Psoas muscle (tissue), 8 donors: ENCODE measurements around the gene THADA. TPM values are rescaled to one million over a fixed set of nuclear protein-coding genes. Genes with fewer than 3 reads are reported as not detected.
"Not testable (repeated sequence)": the region's sequence is repeated elsewhere in the genome, so short reads cannot be mapped to it uniquely, and the experiment has no call there.

Experiments used
- ATAC-seq, 4 donors: fragments of 200-7000 bp; cut with Tn5 transposase; one replicate each; pipeline ENCODE4 v1.9.1; 2020; ENCODE audit warnings: moderate library complexity in 3 of 4, mild to moderate bottlenecking in 2 of 4
- DNase-seq, 2 donors: peaks; one replicate each; pipeline ENCODE4 v3.0.0-alpha.2; 2020
- H3K27ac ChIP-seq: fragments of 200-600 bp; one replicate; pipeline ENCODE4 v1.8.0; 2022
- H3K27me3 ChIP-seq, 3 donors: fragments of 200-600 bp in 1 of 3; one replicate each; pipeline versions ENCODE4 v1.6.1 to v1.8.0; 2013 to 2022; ENCODE audit warnings: low read length in 2 of 3, mild to moderate bottlenecking in 2 of 3, moderate library complexity in 1 of 3; ENCODE audit not compliant: insufficient read depth in 3 of 3
- H3K36me3 ChIP-seq, 2 donors: fragments of 200-600 bp in 1 of 2; one replicate each; pipeline versions ENCODE4 v1.6.1 to v1.8.0; 2013 to 2022; ENCODE audit warnings: low read depth in 1 of 2, mild to moderate bottlenecking in 1 of 2, moderate library complexity in 1 of 2; ENCODE audit not compliant: insufficient read depth in 1 of 2
- H3K4me1 ChIP-seq: fragments of 200-600 bp; one replicate; pipeline ENCODE4 v1.8.0; 2022
- H3K4me3 ChIP-seq: fragments of 200-600 bp; one replicate; pipeline ENCODE4 v1.8.0; 2022; ENCODE audit warnings: mild to moderate bottlenecking
- H3K9me3 ChIP-seq: fragments of 200-600 bp; one replicate; pipeline ENCODE4 v1.8.0; 2022
- WGBS, 3 donors: extraction: QIAGEN DNeasy Blood & Tissue Kit; methylation state at CpG; one replicate each; pipeline versions ENCODE4 v1.1.6 to v1.1.7; 2013; 5-methylcytosine and 5-hydroxymethylcytosine counted together
- intact Hi-C, 2 donors: fragments of 100-400 bp; cut with DNase I; formaldehyde crosslinking; loops; one replicate each; pipeline versions ENCODE4 v1.11.0 to v1.14.2; 2022
- polyA plus RNA-seq, 3 donors: library from polyadenylated mRNA; stranded (reverse); fragments of 200-250 nt; gene quantifications; one replicate each; pipeline ENCODE4 v1.2.3, GENCODE V29; 2013
- total RNA-seq, 4 donors: library from RNA; stranded (reverse); fragmentation: NEBNext Ultra II Directional in 2 of 4; extraction: Animal tissue kit (Norgen Biotek cat#: 25700) in 2 of 4; gene quantifications; one replicate each; pipeline versions ENCODE4 v1.2.1 to v1.2.4, GENCODE V29; 2021 to 2023
- TF ChIP-seq, protein P1 (sequence below): fragments of 200-600 bp; IDR thresholded peaks from one replicate; pipeline ENCODE4 v1.8.0; 2022; ENCODE audit warnings: antibody characterized with exemption
- donor health status: healthy with polysubstance abuse.
- donor health status: DM: no; HTN: no; CAD: no; lungs with moderate emphysema.
- donor health status: Bipolar disorder and iron deficiency.
- donor health status: healthy.
- donor health status: DM: yes; HTN: yes; CAD: no.
- donor health status: DM: no; HTN: no; CAD: no.
- donor health status: DM: no; HTN: no; CAD: no.
- donor health status: DM: yes; HTN: yes; CAD: no.

THADA gene
- total and polyA plus RNA-seq, 7 donors, result 8.1 to 17.4 (median 11.6) TPM

DNA sequence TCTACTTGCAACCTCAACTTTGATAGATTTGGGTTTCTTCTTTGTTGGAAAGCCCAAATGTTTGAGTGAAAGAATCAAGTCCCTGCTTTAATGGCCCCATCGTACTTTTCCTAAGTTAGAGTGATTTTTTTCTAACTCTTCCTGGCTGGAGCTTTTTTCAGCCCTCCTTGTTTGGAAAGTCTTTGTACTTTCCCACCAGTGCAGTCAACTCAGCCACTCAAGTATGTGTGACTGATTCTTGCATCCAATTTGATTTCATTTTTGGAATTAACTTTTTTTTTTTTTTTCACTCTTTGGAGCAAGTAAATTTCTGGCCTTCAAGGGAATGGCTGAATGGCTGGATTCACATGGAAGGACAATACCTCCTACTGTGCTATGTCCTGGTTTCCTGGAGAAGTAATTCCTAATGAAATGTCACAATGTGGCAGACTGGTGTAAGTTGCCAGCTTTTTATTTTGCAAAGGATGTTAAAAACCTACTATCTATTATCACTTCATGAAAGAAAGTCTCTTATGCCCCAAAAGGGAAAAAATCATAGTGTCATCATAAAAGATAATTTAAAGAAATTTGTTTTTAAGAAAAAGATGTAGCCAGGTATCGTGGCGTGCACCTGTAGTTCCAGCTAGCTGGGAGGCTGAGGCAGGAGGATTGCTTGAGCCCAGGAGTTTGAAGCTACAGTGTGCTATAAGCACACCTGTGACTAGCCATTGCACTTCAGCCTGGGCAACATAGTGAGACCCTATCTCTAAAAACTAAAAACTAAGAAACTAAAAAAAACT lies 293.5 kb downstream of the THADA start:
- Histone ChIP-seq H3K27ac (no peak overlapping the region), H3K27me3 (no peaks in the 10 kb centered on the region), H3K9me3 (no peaks in the 10 kb centered on the region), H3K4me1 (peaks cover 28% of the 10 kb centered on the region), H3K36me3 (no peaks in the 10 kb centered on the region), H3K4me3 (no peak overlapping the region)
- no peak for DNase-seq
- intact Hi-C loops, result no loop called here
- TF ChIP-seq, protein P1, sequence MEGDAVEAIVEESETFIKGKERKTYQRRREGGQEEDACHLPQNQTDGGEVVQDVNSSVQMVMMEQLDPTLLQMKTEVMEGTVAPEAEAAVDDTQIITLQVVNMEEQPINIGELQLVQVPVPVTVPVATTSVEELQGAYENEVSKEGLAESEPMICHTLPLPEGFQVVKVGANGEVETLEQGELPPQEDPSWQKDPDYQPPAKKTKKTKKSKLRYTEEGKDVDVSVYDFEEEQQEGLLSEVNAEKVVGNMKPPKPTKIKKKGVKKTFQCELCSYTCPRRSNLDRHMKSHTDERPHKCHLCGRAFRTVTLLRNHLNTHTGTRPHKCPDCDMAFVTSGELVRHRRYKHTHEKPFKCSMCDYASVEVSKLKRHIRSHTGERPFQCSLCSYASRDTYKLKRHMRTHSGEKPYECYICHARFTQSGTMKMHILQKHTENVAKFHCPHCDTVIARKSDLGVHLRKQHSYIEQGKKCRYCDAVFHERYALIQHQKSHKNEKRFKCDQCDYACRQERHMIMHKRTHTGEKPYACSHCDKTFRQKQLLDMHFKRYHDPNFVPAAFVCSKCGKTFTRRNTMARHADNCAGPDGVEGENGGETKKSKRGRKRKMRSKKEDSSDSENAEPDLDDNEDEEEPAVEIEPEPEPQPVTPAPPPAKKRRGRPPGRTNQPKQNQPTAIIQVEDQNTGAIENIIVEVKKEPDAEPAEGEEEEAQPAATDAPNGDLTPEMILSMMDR, result no peak
- ATAC-seq, result no peak
- WGBS, 3 donors, result 73 to 83% (median 76%) methylated on average over 3 of the region's 3 CpGs

GRCh38 chr2:43300781-43301583 lies 294.9 kb downstream of the THADA start:
- H3K4me1 ChIP-seq, result peaks cover 28% of the 10 kb centered on the region
- H3K36me3 ChIP-seq, result no peaks in the 10 kb centered on the region
- H3K27ac ChIP-seq, result no peak overlapping the region
- WGBS, 3 donors, result 47 to 58% (median 51%) methylated on average over 13 of the region's 13 CpGs
- H3K4me3 ChIP-seq, result no peak overlapping the region
- ATAC-seq (peak in 2 of 4 donors; percentile 29 to 44), DNase-seq (no peak)
- no peaks in the 10 kb centered on the region for H3K27me3 ChIP-seq
- intact Hi-C loops, result no loop called here
- no peaks in the 10 kb centered on the region for H3K9me3 ChIP-seq
- TF ChIP-seq, protein P1, result no peak

DNA sequence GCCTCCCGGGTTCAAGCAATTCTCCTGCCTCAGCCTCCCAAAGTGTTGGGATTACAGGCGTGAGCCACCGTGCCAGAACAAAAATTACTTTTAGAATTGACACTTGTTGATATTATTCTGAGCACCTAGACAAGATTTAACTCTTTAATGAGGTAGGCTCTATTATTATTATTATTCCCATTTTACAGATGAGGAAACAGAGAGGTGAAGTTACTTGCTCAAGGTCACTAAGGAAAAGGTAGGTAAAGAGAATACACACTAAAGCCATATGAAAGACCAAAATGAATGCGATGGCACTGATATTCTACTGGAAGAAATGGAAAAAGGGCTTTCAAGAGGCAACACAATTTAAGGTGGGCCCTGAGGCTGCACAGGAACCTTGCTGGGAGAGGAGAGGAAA lies 295.6 kb downstream of the THADA start:
- TF ChIP-seq, protein P1, result no peak
- peaks cover 24% of the 10 kb centered on the region for H3K4me1 ChIP-seq
- no peaks in the 10 kb centered on the region for H3K27me3 ChIP-seq
- 95 to 98% (median 97%) methylated on average over 4 of the region's 4 CpGs for WGBS, 3 donors
- DNase-seq (no peak), ATAC-seq (no peak)
- H3K36me3 ChIP-seq, result no peaks in the 10 kb centered on the region
- intact Hi-C loops, result no loop called here
- H3K9me3 ChIP-seq, result no peaks in the 10 kb centered on the region
- no peak overlapping the region for H3K27ac ChIP-seq
- no peak overlapping the region for H3K4me3 ChIP-seq

- Histone ChIP-seq H3K4me3 (no peak overlapping the region), H3K27ac (no peak overlapping the region), H3K27me3 (no peaks in the 10 kb centered on the region), H3K4me1 (peaks cover 37% of the 10 kb centered on the region), H3K9me3 (no peaks in the 10 kb centered on the region), H3K36me3 (no peaks in the 10 kb centered on the region)
- TF ChIP-seq, protein P1, result no peak
- DNase-seq (no peak), ATAC-seq (no peak)
- intact Hi-C loops, result loop anchor here in 1 of 2 donors (5.0 kb wide), 1 partner anchor 34 kb away; no protein-coding TSS in a partner anchor
Observed at GRCh38 chr2:43298500-43298899, 297.3 kb downstream of the THADA start.

DNA sequence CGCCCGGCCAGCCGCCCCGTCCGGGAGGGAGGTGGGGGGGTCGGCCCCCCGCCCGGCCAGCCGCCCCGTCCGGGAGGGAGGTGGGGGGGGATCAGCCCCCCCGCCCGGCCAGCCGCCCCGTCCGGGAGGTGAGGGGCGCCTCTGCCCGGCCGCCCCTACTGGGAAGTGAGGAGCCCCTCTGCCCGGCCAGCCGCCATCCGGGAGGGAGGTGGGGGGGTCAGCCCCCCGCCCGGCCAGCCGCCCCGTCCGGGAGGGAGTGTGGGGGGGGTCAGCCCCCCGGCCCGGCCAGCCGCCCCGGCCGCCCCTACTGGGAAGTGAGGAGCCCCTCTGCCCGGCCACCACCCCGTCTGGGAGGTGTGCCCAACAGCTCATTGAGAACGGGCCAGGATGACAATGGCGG lies 298.1 kb downstream of the THADA start:
- not testable (repeated sequence) for H3K27ac ChIP-seq, ATAC-seq, H3K9me3 ChIP-seq, H3K36me3 ChIP-seq, H3K27me3 ChIP-seq, H3K4me3 ChIP-seq, DNase-seq
- 87 to 93% methylated on average over 11 to 28 of the region's 36 CpGs; no CpG with 5 or more reads in 1 of the 3 donors for WGBS, 3 donors
- intact Hi-C loops, result loop anchor here in 1 of 2 donors (5.0 kb wide), 1 partner anchor 35 kb away; no protein-coding TSS in a partner anchor
- peaks cover 43% of the 10 kb centered on the region for H3K4me1 ChIP-seq
